Measurements from ENCODE around the gene CUL4A.

CUL4A gene

GRCh38 chr13:113273321-113273720 lies 63.9 kb downstream of the CUL4A start:
- Histone ChIP-seq H3K9ac (ENCODE audit: low read length) (no peak overlapping the region), H3K4me3 (ENCODE audit: insufficient read depth, low read length, poor library complexity, severe bottlenecking) (no peak overlapping the region), H2AFZ (ENCODE audit: low read depth, low read length, severe bottlenecking) (no peak overlapping the region), H3K79me2 (ENCODE audit: insufficient read depth, low read length) (no peaks in the 10 kb centered on the region), H3K27ac (ENCODE audit: low read depth, low read length) (no peak overlapping the region), H3K9me2 (replicated peaks; ENCODE audit: insufficient read depth, low read length) (no peaks in the 10 kb centered on the region), H3K4me2 (ENCODE audit: low read depth, low read length, poor library complexity, severe bottlenecking) (no peak overlapping the region), H3K36me3 (ENCODE audit: low read length) (no peaks in the 10 kb centered on the region), H4K20me1 (ENCODE audit: low read depth, low read length) (no peaks in the 10 kb centered on the region), H3K9me3 (ENCODE audit: insufficient read depth, low read length) (no peaks in the 10 kb centered on the region), H3K27me3 (ENCODE audit: low read length) (no peaks in the 10 kb centered on the region), H3F3A (ENCODE audit: insufficient read depth) (no peaks in the 10 kb centered on the region)
- TF ChIP-seq EZH2phosphoT487 (conservative IDR thresholded peaks at IDR 0.05; ENCODE audit: low read length) (no peak), CTCF (IDR thresholded peaks at IDR 0.05; ENCODE audit: insufficient read depth, low read length, poor library complexity, severe bottlenecking) (no peak)

GRCh38 chr13:113273851-113274590 lies 64.6 kb downstream of the CUL4A start:
- Histone ChIP-seq H3K4me2 (ENCODE audit: low read depth, low read length, poor library complexity, severe bottlenecking) (no peak overlapping the region), H4K20me1 (ENCODE audit: low read depth, low read length) (no peaks in the 10 kb centered on the region), H3K27me3 (ENCODE audit: low read length) (no peaks in the 10 kb centered on the region), H3K9ac (ENCODE audit: low read length) (no peak overlapping the region), H3K9me2 (replicated peaks; ENCODE audit: insufficient read depth, low read length) (no peaks in the 10 kb centered on the region), H2AFZ (ENCODE audit: low read depth, low read length, severe bottlenecking) (no peak overlapping the region), H3K4me3 (ENCODE audit: insufficient read depth, low read length, poor library complexity, severe bottlenecking) (no peak overlapping the region), H3F3A (ENCODE audit: insufficient read depth) (no peaks in the 10 kb centered on the region), H3K36me3 (ENCODE audit: low read length) (no peaks in the 10 kb centered on the region), H3K9me3 (ENCODE audit: insufficient read depth, low read length) (no peaks in the 10 kb centered on the region), H3K79me2 (ENCODE audit: insufficient read depth, low read length) (no peaks in the 10 kb centered on the region), H3K27ac (ENCODE audit: low read depth, low read length) (no peak overlapping the region)
- TF ChIP-seq CTCF (IDR thresholded peaks at IDR 0.05; ENCODE audit: insufficient read depth, low read length, poor library complexity, severe bottlenecking) (no peak), EZH2phosphoT487 (conservative IDR thresholded peaks at IDR 0.05; ENCODE audit: low read length) (no peak)

- H3F3A ChIP-seq (ENCODE audit: insufficient read depth): no peaks in the 10 kb centered on the region
- H3K4me2 ChIP-seq (ENCODE audit: low read depth, low read length, poor library complexity, severe bottlenecking): no peak overlapping the region
- H3K27ac ChIP-seq (ENCODE audit: low read depth, low read length): no peak overlapping the region
- no peak overlapping the region for H2AFZ ChIP-seq (ENCODE audit: low read depth, low read length, severe bottlenecking)
- no peak overlapping the region for H3K4me3 ChIP-seq (ENCODE audit: insufficient read depth, low read length, poor library complexity, severe bottlenecking)
- no peaks in the 10 kb centered on the region for H3K27me3 ChIP-seq (ENCODE audit: low read length)
- H3K36me3 ChIP-seq (ENCODE audit: low read length): no peaks in the 10 kb centered on the region
- no peak overlapping the region for H3K9ac ChIP-seq (ENCODE audit: low read length)
- no peaks in the 10 kb centered on the region for H3K9me2 ChIP-seq (replicated peaks; ENCODE audit: insufficient read depth, low read length)
- no peaks in the 10 kb centered on the region for H4K20me1 ChIP-seq (ENCODE audit: low read depth, low read length)
- no peak for TF ChIP-seq CTCF (IDR thresholded peaks at IDR 0.05; ENCODE audit: insufficient read depth, low read length, poor library complexity, severe bottlenecking)
- no peak for TF ChIP-seq EZH2phosphoT487 (conservative IDR thresholded peaks at IDR 0.05; ENCODE audit: low read length)
- H3K79me2 ChIP-seq (ENCODE audit: insufficient read depth, low read length): no peaks in the 10 kb centered on the region
- no peaks in the 10 kb centered on the region for H3K9me3 ChIP-seq (ENCODE audit: insufficient read depth, low read length)
These were observed 65.3 kb downstream of the CUL4A start for GRCh38 chr13:113274721-113275120.

Data from SU-DHL-6 (cell line).